Putamen (tissue), 1 donor: Measurements from ENCODE around the gene RLN1.
"Not testable (repeated sequence)": the region's sequence is repeated elsewhere in the genome, so short reads cannot be mapped to it uniquely, and the experiment has no call there.

Experiments used
- DNase-seq: peaks from one replicate; pipeline ENCODE4 v3.0.0-alpha.2; 2016; ENCODE audit warnings: low spot score

The RLN1 gene, protein sequence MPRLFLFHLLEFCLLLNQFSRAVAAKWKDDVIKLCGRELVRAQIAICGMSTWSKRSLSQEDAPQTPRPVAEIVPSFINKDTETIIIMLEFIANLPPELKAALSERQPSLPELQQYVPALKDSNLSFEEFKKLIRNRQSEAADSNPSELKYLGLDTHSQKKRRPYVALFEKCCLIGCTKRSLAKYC

DNA sequence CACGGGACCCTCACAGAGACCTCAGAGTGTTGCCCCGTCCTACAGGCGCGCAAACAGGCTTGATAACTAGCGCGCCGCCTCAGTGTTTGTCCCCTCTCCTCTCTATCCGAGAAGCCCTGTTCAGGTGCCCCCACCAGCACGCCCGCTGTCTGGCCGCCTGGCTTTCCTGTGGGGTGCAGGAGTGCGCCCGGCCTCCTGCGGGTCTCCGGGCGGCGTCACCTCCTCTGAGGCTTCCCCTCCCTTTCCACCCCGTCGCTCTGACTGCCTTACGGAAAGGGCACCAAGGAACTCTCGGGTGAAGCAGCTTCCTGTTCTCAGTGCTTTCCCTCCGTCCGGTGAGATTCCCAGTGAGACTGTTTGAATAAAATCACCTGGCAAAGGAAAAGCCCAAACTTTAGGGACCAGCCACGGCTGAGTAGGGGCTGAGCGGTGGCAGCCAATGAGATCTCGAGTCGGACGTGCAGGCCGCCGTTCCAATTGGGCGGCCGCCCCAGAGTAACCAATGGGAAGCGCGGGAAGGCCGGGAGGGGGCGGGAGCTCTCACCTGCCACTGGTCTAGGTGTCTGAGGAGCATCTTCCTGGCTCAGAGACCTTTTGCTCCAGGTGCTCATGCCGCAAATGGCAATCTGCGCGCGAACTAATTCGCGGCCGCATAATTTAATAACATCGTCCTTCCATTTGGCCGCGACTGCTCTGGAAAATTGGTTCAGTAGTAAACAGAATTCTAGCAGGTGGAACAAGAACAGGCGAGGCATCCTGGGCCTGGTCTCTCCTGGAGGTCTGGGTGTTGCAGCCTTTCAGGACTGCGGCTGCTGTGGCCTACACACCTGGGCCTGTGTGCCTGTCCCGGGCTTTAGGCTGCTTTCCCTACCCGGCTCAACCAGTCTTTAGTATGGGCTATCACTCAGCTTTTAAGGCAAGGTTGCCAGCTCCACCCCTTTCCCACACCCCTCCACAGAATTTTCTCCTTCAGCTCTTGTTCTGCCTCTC, at the start of gene RLN1:
Gene RLN1, minus strand, starts transcription at position 885 of the 990 bp plus-strand sequence. Its CDS starts 130 bp downstream, at position 755.
- not testable (repeated sequence) for DNase-seq

DNA sequence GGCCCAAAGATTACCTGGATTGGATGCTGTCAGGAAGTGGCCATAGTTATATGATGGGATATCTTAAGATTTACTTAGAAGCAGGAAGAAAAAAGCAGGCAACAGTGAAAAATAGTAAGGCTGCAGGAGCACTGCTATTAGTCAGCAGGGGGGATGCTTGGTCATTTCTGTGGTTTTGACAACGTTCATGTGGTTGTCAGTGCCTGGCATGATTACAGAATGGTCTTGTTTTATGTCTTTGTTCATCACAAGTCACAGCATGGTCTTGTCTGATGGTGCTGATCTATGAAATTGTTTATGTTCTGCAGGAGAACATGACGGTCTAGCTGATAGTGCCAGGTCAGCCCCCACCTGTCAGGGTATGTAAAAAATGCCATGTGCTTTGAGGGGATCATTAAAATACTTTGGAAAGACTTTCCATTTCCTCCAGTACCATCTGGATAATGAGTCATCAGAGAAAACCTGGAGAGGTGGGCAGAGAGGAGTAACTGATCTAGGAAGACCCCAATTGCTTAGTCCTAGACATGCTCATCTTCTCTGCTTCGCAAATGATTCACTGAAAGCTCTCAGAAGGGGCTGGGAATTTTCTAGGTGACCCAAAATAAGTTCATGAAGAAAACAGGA, 49.5 kb upstream of the RLN1 start:
- no peak for DNase-seq

DNA sequence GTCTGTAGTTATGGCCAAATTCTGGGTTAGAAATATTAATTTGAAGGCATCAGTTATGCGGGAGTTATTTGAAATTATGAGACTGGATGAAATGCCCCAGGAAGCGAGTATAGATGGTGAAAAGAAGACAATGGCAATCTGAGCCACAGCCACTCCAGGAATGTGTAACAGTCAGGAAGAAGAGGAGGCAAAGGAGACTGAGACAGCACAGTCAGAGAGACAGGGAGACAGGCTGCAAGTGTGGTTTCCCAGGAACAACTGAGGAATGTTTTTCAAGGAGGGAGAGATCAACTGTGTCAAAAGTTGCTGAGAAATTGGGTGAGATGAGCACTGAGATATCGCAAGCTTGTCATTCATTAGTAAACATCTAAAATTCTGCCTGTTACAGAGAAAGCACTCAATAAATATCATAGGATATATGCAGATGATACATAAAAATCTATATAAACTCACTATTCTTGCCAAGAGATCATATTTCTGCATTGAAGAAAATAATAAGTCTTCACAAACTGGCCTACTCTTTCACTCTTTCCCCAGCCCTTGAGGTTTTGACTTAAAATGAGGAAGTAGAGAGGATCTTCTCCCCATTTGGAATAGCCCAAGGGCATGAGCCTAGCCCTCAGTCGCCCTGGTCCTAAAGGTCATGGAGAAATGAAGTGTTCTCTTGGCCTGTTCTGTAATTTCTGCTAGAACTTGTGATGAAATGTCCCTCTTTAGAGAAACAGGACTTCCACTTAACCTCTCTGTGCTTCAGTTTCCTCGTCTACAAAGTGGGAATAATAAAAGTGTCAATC, 48.5 kb upstream of the RLN1 start:
- DNase-seq: no peak

DNA sequence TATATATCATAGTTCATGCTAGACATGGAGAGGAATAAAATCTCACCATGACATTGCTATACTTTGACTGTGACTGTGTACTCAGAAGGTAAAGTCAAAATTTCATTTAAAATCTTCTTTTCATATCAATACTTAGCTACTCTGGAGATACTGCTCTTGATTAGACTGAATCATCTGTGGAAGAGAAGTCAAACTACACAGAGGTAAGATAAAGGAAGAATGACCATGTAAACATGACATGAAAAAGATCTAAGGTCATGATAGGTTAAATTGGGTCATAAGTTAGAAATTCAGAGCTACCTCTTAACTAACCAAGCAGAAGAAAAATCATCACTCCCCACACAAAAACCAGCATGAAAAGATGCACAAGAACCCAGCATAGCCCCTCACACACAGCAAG, 44.8 kb upstream of the RLN1 start:
- no peak for DNase-seq

DNA sequence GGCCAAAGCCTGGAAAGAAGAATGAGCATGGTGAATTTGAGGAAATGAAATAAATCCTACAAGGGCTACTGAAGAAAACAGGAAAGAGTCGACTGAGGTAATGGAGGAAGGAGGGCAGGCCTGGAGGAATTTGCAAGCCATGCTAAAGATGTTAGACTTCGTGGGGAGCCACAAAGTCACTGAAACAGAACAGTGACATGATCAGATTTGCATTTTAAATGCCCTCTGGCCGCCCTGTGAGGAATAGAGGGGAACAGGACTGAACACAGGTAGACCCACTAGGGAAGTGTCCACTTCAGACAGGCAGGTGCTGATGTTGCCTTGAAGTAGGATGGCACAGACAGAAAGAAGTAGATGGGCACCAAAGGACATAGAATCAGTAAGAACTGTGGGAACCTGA, 42.8 kb upstream of the RLN1 start:
- no peak for DNase-seq

DNA sequence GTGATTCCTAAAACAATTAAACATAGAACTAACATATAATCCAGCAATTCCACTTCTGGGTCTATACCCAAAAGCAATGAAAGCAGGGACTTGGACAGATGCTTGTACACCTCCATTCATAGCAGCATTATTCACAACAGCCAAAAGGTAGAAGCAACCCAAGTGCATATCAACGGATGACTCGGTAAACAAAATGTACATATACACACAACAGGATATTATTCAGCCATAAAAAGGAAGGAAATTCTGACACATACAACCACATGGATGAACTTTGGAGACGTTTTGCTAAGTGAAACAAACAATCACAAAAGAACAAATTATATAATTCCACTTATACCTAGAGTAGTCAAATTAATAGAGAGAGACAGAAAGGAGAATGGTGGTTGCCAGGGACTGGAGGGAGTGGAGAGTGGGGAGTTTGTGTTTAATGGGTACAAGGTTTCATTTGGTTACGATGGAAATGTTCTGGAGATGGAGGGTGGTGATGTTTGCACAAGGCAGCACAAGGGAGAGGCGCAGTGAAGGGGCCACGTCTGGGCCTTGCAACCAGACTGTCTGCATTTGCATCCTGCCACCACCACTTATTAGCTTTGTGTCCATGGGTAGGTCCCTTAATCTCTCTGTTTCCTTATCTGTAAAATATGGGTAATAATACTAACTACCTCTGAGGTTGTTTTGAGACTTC, 36.3 kb upstream of the RLN1 start:
- no peak for DNase-seq

DNA sequence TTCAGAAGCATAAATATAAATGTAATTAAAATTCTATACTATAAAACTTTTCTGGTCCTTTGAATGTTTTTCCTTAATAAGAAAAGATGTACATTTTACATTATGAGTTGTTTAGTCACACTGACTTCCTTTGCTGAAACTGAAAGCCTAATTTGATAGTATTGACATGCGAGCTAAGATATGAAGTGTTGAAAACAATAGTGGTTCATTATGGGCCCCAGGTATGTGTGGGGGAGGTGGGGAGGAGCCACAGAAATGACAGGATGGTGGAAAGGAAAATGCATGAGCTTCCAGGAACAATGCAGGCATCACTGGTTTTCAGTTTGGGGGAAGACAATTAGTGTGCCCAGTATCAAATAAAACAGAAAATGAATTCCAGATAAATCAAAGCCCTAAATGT, 35.4 kb upstream of the RLN1 start:
- no peak for DNase-seq

DNA sequence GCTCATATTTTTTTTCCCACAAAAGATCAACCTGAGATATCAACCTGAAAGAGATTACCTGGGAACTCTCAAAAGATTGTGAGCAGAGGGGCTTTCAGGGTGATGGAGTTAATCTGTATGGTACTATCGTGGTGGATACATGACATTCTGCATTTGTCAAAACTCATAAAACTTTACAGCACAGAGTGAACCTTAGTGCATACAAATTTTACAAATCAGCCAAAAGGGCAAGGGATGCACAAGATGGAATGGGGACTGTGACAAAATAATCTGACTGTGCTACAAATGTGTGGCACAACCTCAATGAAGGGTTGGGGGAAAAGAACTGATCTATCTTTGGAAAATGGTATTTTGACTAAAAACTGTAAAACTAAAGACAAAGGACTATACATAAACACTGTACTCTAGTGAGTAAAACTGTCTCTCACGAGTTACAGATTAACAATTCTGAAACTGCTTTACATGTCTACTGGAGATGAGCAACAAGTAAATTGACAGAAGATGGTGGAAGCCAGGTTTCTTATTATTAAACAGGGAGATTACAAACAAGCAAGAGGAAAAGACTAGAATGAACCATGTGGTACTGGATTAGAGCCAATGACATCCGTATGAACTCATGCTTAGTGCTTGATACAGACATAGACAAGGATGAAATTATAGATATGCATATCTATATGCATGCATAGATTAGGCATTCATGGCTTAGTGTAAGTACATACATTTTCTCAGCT, 24.8 kb upstream of the RLN1 start:
- no peak for DNase-seq

DNA sequence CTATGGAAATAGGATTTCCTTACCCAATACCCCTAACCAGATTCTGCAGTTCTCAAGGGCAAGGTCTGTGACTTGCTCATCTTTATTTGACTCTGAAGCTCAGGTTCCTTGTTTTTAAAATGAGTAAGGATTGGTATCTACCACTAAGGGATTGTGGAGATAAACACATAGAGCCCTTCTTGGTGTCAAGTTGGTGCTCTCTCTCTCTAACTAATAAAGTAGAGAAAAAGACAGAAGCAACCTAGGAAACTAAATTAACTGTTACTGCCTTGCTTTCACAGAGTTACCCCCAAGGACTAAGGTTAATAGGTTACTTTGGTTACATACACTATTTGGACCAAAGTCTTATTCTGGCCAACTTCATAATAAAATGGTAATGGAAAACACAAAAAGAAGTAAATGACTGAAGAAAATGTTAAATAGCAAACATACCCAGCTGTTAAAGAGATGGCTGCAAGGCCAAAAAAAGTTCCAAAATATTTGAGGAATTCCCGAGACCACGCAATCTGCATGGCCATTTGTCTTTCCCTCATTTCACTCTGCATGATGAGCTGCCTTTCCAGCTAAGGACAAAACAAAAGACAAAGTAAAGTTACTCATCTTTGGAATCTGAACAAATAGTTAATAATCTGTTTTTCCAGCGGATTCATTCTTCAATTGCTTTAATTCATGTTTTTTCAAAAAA, 21.8 kb upstream of the RLN1 start:
- DNase-seq: no peak

DNA sequence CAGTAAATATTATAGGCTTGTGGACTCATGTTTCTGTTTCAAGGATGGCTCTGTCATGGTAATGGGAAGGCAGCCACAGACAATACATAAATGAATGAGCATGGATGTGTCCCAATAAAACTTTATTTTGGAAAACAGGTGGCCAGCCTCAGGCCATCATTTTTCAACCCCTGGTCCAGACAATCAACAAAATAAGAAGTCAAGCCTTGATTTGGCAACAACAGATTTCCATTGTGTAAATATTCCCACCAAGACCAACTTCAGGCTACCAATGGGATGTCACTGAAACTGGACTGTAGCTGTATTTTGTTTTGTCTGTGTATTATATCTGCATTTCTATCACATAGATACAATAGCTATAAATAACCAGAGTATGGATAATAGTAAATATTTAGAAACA, 20.7 kb upstream of the RLN1 start:
- no peak for DNase-seq

DNA sequence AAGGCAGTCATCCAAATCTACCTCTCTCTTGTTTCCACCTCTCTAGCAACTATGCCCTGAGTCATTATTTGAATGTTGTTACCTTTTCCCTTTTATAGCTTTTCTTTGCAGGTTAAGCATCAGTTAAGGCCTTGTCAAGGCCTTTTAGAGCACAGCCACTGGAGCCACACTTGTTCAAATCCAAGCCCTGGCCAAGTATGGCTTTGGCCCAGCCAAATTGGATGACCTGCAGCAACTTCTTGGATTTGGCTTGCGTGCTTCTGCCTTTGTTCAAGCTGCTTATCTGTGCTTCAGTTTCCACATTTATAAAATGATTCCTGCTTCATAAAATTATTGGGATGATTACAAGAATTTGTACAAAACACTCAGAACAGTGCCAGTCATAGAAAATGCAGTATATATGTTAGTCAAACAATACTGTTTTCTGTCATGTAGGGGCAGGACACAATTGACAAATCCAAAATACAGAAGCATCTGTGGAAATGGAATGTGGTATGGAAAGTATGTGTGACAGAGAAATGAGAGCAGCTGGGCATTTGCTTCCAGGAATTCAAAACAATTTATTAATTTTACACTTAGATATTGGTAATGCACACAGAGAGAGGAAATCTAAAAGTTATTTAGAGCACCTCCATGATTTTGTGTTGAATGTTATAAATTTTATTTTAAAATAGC, 17.9 kb upstream of the RLN1 start:
- DNase-seq: no peak

DNA sequence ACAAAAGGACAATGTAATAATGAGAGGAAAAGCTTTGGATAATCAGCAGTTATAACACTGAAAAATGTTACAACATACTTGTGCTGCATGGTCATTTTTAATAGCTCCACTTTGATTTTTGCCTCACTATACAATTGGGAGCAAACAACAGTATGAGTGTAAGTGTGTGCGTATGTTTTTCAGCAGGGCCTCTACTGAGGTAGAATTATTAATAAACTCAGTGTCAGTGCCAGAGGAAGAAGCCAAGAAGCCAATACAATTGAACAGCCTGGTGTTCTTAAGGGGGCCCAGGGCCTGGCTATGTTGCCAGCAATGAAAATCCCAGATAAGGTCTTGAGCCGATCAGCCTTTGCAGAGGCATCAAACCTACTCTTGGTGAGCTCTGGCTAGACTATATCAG, 16.1 kb upstream of the RLN1 start:
- no peak for DNase-seq

DNA sequence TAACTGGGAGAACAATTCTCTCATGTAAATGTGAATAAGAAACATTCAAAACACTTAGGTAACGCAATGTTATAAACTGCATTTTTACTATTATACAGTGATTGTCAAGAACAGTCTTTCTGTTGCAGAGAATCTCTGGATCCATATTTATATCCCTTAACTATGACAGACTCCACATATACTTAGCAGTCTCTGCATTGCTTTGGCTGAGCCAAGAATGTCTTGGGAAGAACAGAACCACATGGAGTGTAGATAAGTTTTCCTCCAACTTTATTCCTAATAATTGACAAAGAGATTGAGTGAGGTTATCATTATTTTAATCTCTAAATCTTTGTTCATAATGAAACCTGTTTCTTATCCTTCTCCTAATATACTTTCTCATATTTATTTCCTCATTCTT, 15.6 kb upstream of the RLN1 start:
- DNase-seq: no peak

DNA sequence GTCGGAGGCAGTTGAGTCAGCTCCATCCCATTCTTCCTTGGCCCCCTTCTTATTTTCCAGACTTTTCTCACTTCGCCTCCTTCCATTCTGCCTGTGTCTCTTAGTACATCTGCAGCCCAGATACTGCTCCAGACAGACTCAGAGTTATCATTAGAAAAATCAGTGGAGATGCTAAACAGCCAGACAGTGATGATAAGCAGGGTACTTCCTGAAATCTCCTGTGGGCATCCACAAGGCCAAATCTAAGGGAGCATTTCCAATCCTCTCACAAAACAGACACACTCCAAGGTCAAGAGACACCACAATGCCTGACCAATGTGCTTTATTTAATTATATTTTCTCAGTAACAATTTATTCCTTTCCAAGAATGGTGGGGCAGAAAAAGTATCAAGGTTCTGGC, 14.5 kb upstream of the RLN1 start:
- DNase-seq: no peak

DNA sequence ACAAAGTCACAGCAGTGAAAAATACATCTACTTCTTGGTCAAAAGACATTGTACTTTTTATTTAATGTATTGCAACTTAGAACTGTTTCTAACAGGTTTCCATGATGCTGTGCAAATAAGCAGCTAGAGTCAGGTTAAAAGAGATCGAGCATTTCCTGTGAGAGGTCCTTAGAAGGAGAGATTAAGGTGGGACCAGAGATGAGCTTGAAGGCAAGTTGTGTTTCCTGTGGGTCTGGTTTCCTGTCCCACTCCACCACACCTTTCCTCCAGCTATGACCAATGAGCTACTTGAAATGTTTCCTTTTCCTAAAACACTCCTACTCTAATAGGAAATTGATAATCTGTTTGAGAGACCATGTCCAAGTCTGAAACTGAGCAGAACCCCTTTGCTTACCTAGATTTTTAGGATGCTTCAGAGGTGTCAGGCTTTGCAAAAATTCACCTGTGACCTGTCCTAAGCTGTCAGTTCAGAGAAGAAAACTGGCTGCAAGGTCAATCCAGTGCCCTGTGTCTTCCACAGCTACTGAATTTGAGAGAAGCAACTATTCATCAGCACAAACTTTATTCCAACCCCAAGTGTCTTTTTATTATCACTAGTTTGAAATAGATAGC, 13.1 kb upstream of the RLN1 start:
- DNase-seq: no peak

DNA sequence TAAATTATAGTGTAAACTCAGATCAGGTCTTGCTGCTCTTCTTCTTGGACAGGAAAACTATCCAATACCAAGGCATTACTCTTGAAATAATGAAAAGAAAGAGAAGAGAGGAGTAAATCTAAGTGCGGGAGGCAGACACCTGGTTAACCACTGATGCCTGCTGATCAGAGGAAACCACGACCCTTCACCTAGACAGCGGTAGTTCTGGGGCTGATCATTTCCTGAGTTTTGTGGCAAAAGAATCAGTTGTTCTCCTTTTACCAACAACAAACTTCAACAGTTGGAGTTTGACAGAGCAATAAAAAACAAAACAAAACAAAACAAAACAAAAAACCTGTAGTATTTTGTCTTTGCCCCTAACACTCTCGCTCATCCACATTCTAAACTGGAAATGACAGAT, 3.0 kb downstream of the RLN1 start:
- DNase-seq: no peak

DNA sequence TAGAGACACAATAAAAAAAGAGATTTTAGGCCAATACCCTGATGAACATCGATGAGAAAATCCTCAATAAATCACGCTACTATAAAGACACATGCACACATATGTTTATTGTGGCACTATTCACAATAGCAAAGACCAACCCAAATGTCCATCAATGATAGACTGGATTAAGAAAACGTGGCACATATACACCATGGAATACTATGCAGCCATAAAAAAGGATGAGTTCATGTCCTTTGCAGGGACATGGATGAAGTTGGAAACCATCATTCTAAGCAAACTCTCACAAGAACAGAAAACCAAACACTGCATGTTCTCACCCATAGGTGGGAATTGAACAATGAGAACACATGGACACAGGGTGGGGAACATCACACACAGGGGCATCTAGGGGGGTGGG, 8.4 kb downstream of the RLN1 start:
- DNase-seq: not testable (repeated sequence)

DNA sequence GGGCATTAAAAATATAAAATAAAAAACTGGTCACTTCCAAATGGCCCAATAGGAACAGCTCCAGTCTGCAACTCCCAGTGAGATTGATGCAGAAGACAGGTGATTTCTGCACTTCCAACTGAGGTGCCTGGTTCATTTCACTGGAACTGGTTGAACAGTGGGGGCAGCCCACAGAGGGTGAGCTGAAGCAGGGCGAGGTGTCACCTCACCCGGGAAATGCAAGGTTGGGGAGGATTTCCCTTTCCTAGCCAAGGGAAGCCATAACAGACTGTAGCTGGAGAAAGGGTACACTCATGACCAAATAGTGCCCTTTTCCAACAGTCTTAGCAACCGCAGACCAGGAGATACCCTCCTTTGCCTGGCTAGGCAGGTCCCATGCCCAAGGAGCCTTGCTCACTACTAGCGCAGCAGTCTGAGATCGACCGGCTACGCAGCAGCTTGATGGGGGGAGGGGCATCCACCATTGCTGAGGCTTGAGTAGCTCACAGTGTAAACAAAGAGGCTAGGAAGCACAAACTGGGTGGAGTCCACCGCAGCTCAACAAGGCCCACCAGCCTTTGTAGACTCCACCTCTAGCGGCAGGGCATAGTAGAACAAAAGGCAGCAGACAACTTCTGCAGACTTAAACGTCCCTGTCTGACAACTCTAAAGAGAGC, 12.7 kb downstream of the RLN1 start:
- no peak for DNase-seq

DNA sequence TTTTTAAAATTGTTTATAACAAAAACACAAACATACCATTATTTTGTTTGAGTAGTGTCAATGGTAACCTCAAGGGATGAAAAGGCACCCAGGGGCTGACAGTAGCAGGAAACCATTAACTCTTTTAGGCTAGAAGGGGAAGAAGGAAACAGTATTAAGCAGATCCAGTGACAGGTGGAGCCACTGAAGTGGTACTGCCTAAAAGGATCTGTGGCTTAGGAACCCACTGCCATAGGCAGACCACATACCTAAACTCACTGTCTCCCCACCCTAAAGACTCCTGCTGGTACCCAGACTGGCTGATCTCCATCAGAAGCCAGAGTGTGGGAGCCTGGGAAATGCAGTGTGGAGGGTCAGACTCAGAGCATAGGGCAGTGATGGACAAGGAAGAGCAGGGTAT, 13.5 kb downstream of the RLN1 start:
- no peak for DNase-seq
